DLD1 (cell line): Measurements from ENCODE around the gene KHSRP.
"Not testable (repeated sequence)": the region's sequence is repeated elsewhere in the genome, so short reads cannot be mapped to it uniquely, and the experiment has no call there.

ENCODE experiments used
- in situ Hi-C: cut with HindIII; loops from 2 replicates; pipeline ENCODE4 v1.10.0; 2017; ENCODE audit warnings: low sequenced_read_pairs

KHSRP gene

DNA sequence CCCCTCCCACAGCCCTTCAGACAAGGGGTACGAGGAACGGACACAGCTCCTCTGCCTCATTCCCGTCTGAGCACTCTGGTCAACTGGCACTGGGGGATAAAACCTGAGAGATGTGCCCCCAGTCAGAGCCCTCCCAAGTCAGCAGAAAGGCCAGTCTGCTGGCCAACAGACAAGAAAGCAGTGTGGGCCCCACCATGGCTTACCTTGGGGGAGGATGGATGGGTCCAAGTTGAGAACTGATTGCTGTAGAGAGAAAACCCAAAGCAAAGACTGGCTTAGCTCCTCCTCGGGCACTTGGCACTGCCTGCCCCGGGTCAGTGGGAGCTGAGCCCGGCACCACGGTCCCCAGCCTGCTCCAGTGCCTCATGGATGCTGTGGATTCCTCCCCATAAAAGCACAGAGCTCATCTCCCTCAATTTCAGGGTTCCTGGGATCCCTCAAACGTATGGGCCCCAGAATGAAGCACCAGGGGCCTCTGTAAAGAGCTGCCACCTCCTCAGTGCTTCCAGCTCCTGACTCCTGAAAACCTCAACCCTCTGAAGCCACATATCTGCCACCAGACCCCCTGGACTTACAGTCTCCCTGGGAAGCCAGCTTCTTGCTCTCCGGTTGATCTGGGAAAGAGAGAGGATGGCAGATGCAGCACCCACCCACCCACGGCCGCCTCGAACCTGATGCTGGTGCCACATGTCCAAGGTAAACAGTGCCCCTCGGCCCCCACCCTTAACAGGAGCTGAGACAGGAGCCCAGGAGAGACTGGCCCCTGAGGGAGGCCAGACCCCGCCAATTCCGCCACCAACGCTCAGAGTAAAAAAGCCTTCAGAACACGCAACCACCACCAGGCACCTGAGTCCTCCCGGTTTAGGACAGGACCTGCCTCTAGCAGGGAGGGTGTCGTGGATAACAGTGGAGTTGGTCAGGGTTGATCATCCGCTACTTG is 3.3 kb downstream of the KHSRP start:
- in situ Hi-C loops: no loop called here

DNA sequence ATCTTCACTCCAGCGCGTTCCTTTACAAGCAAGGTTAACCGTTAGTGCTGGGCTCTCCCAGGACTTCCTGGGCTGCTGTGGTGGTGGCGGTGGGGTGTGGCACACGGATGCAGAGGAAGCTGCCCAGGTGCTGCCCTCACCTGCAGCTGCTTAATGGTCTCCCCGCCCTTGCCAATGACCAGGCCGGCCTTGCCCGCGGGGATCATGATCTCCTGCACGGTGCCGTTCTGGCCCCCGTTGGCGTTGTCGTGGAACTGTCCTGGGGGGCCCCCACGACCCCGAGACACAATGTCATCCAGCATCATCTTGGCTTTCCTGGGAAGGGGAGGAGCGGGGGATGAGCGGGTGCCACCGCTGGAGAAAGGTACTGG is 6.1 kb downstream of the KHSRP start:
- in situ Hi-C loops: no loop called here

DNA sequence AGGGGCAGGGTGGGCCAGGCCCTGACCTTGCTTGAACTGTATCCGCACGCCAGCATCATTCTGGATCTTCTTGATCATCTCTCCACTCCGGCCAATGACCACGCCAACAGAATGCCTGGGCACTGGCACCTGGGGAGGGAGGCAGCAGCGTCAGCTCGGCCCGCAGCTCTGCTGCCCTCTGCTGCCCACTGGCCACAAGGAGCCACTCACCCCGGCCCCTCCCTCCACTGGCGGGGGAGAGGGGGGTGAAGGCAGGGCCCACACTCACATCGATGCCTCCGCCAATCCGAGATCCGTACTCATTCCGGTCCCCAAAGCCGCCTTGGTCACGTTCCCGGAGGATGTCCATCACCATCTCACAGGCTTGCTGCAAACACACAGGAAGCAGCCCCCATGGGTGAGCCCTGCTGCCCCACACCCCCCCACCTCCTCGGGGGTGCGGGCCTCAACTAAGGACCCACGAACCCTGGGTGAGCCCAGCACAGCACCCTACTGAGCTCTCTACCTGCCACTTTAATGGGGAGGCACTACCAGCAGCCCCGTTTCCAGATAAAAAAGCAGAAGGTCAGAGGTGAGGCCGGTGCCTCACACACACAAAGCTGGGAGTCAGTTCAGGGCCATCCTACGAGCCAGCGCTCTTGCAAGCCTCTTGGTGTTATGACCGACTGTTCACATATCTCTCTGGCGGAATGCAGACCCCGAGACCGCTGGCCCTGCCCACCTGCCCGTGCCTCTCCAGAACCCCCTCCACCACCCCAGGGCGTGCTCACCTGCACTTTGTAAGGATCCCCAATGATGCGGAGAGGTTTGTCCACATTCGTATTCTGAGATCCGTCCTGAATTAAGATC is 6.7 kb downstream of the KHSRP start:
- in situ Hi-C loops: no loop called here

DNA sequence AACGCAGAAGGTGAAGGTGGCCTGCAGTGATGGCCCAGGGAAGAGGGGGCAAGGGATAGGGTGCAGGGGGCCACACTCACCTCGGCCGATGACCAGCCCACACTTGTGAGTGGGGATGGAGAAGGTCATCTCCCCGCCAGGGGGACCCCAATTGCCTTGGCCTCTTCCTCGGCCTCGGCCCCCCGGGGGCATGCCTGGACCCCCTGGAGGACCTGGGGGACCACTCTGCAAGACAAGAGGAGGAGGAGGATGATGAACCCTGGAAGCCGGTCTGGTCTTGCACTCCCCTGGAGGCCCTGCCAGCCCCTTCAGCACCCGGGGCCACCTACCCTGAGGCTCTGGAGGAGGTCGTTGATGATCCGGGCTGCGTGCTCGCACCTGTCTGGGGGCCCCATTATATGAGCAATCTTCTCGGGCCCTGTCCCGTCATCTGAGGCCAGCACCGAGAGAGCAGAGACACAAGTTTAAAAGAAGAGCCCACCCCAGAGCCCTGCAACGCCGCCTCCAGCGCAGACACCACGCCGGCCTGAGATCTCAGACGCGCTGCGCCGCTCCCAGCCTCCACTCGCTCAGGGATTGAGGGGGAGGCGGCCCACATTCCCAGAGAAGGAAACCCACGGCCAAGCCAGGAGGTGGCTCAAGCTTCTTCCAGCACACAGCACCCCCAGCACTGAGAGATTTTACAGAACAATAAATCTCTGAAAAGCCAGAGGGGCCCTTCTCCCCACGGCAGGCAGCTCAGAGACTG is 7.8 kb downstream of the KHSRP start:
- in situ Hi-C loops: no loop called here

DNA sequence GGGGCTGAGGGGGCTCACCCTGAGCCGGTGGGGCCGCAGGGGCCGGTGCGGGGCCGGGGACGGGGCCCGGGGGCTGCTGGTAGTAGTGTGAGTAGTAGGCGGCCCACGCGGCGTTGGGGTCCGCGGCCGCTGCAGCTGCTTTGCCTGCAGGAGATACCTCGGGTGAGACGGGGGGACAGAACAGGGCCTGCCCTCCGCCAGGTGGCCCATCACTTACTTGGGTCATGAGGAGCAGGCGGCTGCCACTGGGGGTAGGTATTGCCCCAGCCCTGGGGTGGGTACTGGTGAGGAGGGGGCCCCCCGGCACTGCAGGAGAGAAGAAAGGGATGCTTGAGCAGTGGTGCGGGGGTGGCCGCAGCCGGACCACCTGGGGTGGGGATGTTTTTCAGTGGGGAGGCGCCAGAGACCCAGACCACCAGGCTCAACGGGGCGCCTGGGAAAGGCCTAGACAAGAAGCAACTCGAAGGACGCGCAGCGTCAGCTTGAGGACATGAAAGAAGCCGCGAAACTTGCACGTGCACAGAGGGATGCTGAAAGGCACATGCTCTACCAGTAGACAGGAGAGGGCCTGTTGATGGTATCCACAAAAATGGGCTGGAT is 8.9 kb downstream of the KHSRP start:
- in situ Hi-C loops: no loop called here

DNA sequence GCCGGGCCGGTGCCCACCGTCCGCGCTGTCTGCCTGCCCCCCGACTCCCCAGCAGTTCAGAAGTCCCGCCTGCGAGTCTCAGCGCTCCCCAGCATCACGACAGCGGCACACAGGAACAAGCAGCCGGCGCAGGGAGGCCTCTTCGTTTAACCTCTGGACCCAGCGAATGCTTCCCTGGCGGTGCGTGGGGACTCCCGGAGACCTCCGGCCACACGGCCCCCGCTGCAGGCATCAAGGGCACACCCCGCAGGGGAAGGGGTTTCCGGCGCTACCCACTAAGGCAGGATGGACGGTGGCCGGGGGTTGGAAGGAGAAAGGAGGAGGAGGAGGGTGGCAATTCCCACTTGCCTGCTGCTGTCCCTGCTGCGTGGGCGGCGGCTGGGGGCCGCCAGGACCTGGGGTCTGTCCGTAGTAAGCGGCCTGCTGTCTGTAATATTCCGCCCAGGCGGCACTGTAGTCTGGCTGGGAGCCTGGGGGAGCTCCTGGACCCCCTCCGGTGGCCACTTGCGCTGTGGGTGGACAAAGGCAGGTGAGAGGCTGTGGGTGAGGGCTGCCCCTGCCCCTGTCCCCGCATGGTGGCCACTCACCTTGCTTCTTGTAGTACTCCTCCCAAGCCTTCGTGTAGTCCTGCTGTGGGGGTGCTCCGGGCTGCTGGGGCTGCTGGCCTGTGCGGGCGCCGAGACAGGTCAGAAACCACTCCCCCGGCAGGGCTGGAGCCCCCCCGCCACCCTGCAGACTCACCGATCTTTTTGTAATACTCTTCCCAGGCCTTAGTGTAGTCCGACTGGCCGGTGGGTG is 9.6 kb downstream of the KHSRP start:
- in situ Hi-C loops: no loop called here

DNA sequence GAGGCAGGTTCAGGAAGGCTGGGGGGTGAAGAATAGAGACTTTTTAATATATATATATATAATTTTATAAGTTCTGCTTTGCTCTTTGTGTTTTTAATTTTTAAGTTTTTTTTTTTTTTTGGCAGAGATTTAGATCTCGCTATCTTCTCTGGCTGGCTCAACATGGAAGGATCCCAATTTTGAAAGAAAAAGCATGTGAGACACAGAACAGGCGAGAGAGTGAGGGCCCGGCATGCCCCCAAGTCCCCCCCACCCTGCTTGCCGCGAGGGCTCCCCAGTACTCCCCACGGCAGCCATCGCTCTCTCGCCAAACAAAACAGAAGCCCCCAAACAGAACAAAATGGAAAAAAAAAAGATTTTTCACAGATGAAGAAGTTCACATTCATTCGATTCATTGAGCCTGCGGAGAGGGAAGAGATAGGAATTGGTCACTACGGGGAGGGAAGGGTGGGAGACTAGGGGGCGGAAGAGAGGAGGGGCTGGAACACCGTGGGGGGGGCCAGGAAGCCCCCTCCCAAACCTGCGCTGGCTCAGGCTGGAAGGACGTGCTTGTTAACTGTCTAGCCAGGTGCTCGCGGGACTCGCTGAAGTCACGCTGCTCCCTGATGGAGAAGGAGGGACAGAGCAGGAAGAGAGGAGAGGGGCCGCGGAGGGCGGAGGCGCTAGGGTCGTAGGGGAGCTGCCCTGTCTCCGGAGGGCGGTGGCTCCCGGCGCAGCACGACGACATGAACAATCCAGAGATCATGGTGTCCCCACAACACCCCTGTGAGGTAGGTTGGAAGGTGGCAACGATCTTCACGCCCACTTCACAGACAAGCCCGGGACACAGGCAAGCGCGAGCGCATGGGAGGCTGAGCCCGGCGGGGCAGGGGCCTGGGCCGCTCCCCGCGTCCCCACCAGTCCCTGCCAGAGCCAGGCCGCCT is 10.6 kb downstream of the KHSRP start:
- in situ Hi-C loops: no loop called here

DNA sequence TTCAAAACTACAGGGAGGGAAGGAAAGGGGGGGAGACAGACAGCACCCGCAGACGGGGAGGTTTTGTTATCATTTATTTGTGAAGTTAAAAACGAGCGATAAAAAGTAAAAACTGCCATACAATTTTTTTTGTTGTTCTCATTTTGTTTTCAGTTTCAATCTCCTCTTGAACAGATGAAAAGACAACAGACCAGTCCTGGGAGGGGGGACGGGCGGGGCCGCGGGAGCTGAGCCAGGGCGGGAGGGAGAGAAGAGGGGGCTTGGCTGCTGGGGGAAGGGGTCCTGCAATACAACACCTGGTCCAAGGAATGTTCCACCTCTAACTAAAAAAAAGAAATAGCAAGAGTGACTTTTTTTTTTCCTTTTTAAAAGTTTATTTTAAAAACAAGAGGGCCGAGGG is 11.3 kb downstream of the KHSRP start:
- in situ Hi-C loops: no loop called here

DNA sequence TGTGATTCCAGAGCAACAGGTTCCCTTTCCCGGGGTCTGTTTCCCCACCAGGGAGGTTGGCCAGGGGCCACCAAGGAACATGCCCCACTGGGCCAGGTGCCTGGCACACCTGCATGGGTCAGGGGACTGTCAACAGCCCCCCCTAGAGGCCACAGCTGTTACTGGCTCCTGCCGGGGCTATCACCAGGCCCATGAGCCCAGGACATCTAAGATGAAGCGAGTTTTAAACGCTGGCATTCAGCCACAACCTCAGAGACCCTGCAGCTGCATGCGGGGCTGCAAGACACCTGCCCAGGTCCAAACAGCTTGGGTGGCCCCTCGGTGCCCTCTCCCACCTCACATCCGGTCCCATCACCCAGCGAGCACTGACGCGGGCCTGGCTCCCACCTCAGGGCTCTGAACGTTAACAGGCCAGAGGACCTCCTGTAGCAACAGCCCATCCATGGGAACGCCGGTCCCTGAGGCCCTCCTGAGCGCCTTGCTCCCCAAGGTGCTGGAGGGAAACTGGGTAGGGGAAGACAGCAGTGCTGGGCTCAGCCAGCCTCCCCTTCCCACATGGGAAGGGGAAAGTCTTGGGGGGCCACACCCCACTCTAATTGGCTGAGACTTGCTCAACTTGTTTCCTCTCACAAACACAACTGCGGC is 12.0 kb downstream of the KHSRP start:
- in situ Hi-C loops: no loop called here

DNA sequence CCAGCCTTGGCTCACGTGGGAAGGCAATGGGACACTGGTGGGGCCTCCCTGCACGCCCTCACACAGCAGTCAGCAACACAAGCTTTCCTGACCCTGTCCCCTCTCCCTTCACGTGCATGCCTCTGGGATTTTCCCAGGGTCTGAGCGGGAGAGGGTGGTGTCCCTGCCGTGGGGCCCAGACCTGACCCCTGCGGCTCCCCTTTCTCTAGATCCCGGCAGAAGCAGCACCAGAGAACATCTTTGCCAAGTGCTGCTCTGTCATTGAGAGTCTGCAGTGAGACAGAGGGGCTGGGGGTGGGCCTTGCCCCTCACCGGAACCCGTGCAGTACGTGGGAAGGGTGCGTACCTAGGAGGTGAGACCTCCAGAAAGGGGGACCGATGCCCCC is 12.6 kb downstream of the KHSRP start:
- in situ Hi-C loops: no loop called here

DNA sequence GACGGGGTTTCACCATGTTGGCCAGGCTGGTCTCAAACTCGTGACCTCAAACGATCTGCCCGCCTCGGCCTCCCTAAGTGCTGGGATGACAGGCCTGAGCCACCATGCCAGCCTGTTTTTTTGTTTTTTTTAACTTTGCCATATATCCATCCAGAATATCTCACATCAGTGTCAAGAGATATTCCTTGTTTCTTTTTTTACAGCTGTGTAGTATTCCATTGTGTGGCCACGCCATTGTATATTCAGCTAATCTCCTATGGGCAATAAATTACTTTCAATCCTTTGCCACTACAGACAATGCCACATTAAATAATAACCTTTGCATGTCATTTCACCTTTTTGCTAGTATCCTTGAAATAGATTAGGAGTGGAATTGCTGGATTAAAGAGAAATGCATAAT is 15.3 kb downstream of the KHSRP start:
- in situ Hi-C loops: no loop called here

DNA sequence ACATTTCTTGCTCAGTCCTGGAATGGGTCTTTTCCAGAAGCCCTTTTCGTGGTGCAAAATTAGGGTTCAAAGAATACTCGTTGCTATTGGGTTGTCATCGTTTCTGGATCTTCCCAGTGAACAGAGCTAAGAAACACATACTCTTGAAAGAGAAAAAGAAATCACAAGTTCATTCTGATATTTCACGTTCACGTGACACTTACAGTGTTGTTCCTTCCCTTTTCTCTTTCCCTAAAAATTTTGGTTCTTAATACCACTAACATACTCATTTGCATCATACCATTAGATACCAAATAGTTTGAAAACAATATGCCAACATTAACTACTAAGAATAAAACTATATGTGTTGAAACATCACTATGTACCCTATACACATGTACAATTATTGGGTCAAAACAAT is 18.2 kb downstream of the KHSRP start:
- in situ Hi-C loops: no loop called here

DNA sequence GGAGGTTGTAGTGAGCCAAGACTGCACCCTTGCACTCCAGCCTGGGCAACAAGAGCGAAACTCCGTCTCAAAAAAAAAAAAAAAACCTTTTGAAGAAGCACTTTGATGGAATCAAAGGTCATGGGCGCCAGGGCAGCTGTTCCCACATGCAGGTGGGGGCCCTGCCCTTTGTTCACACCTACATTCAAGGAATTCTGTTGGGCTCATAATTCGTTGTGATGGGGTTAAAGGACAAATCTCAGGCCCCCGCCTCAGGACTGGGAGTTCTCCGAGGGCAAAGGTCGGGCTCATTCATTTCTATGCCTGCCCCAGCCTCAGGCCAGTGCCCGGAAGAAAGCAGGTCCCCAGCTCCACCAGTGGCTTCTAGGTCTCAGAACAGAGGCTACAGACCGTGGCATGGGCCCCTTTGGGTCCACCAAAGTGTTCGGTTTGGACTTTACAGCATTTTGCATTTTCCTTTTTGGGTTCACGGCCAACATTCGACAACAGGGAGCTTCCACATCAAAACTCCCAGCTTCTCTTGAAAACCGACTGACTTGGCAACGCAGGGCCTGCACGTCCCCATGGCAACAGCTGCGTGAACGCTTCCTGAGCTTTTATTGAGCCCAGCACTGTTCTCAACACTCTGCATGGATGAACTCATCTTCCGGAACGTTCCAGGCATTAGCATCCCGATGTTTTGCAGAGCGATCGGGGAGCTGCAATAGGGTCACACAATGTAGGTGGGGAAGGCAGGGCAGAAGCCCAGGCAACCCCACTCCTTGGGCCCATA is 21.6 kb downstream of the KHSRP start:
- in situ Hi-C loops: no loop called here

DNA sequence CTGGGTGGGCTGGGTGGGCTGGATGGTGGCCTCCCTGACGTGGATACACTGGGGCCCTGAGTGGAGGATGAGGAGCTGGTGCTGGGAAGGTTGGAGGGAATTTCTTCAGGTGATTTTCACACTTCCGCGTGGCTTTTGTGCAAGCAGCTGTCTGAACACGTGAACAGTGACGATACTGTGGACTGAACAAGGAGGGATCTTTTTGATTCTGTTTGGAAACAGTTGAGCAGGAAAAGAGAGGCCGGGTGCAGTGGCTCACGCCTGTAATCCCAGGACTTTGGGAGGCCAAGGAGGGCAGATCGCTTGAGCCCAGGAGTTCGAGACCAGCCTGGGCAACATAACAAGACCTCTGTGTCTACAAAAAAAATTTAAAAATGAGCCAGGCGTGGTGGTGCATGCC is 22.6 kb downstream of the KHSRP start:
- in situ Hi-C loops: no loop called here

DNA sequence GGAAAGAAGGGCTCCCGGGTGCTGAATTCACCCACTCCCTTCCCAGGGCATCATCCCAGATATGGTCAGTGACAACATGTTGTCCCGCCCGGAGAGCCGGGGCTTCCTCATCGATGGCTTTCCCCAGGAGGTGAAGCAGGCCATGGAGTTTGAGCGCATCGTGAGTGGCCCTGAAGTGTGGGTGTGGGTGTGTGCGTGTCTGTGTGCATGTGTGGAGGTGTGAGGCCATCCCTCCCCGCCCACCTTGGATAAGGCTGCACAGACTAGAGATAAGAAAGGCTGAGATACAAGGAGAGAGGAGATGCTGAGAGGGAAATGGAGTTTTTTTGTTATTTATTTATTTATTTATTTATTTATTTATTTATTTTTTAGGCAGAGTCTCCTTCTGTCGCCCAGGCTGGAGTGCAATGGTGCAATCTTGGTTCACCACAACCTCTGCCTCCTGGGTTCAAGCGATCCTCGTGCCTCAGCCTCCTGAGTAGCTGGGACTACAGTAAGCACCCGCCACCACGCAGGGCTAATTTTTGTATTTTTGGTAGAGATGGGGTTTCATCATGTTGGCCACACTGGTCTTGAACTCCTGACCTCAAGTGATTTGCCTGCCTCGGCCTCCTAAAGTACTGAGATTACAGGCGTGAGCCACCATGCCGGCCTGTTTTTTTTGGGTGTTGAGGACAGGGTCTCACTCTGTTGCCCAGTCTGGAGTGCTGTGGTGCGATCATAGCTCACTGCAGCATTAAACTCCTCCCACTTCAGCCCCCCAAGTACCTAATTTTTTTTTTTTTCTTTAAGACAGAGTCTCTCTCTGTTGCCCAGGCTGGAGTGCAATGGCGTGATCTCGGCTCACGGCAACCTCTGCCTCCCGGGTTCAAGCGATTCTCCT is 24.3 kb downstream of the KHSRP start:
- in situ Hi-C loops: not testable (repeated sequence)

DNA sequence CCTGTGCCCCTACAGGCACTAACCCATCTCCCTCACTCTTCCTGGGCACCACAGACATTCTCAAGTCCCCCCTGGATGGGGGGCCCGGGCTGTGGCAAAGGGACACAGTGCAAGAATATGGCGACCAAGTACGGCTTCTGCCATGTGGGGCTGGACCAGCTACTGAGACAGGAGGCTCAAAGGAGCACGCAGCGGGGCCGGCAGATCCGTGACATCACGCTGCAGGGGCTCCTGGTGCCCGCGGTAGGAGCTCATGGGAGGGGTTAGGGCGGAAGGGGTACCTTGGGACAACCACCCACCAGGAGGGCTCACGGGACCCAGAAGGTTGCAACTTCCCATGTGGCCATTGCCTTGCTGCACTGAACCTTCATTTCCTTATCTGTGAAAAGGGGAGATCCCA is 28.3 kb downstream of the KHSRP start:
- in situ Hi-C loops: no loop called here

DNA sequence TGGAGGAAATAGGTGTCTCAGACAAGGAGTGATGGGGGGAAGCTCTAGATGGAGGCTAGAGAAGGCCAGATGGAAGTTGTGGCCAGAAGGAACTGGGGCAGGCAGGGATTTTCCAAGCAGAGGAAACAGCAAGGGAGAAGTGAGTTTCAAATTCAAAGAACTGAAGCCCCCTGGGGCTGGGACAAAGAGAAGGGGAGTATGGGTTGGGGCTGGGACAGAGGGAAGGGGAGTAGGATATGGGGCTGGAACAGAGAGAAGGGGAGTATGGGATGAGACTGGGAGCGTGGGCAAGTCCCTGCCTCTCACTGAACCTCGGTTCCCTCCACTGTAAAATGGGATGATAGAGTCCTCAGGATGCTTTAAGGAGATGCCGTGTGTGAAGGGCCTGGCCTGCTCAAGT is 29.8 kb downstream of the KHSRP start:
- in situ Hi-C loops: no loop called here
